ENCODE measurements around the gene RPUSD3.

GRCh38 chr3:9812870-9813483 is 30.8 kb downstream of the RPUSD3 start:
- TF ChIP-seq CTCF (conservative IDR thresholded peaks at IDR 0.05; ENCODE audit: low read depth, low read length) (no peak), EZH2 (IDR thresholded peaks at IDR 0.05; ENCODE audit: low read length, unreplicated experiment) (no peak), EZH2phosphoT487 (IDR thresholded peaks at IDR 0.05; ENCODE audit: borderline replicate concordance, low read length) (no peak)

Measured in PC-3 (cell line).